CD4-positive, alpha-beta T cell treated with Interleukin-15 for 1 hour (primary cell): ENCODE results near the gene LPP.

Experiments used
- DNase-seq: peaks from one replicate; pipeline ENCODE4 v3.0.0-alpha.2; 2020

Gene LPP

DNA sequence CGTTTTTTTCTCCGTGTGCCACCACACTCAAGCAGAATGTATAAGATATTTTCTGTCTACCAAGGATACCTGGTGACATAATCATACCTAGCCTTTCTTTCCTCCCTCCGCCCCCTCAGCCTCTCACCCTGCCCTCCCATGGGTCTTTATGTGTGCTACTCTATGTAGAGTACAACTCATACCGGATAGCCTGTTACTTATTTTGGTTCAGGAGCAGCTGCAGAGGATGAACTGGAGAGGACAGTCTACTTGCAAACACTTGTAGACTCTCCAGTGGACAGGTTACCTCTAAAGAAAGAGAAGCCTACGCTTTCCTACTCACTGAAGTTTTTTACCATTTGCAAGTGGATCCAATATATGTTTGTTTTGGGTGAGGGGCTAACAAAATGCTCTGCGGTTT lies 671.9 kb downstream of the LPP start:
- no peak for DNase-seq

GRCh38 chr3:188826574-188826973 lies 672.6 kb downstream of the LPP start:
- no peak for DNase-seq

- DNase-seq: no peak
Observed at GRCh38 chr3:188827103-188827502, 673.1 kb downstream of the LPP start.

DNA sequence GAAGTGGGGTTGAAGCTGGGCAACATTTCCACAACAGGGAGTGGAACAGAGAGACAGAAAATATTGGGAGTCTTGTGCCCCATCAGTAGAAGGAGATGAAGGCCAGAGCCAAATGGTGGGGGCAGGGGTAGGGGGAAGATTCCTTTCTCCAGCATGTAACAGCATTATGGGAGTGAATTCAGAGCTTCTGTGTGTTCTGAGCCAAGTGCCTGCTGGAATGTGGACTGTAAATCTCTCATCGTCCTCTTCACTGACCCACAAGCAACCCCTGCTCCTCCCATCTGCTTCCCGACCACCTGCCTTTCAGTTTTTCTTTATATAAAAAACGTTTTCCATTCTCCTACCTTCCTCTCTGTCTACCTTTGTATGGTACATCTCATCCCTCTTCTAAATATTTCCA lies 673.6 kb downstream of the LPP start:
- DNase-seq: no peak

GRCh38 chr3:188829130-188829529 lies 675.2 kb downstream of the LPP start:
- DNase-seq: no peak

GRCh38 chr3:188829576-188829975 lies 675.6 kb downstream of the LPP start:
- no peak for DNase-seq

DNA sequence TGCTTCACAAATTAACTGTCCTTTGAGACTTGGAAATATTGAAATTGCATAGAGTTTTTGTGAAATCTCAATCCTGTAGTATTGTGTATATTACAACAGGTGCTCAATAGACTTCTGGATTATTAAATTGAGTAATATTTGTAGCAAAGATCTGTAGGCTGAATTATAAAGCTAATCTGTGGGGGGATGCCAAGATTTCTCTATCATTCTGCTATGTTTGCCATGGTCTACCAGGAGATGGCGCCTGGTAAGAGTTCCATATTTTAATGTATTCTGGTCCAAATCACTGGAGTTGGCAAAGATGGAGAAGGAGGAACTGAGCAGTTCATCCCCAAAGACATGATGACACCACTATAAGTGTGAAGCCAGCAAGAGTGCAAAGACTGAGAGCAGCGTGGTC lies 676.9 kb downstream of the LPP start:
- DNase-seq: peak; percentile 19

GRCh38 chr3:188832146-188832545 lies 678.2 kb downstream of the LPP start:
- no peak for DNase-seq

- DNase-seq: no peak
Observed at GRCh38 chr3:188832961-188833721, 679.2 kb downstream of the LPP start.

- no peak for DNase-seq
Observed at GRCh38 chr3:188834349-188834748, 680.4 kb downstream of the LPP start.

GRCh38 chr3:188839187-188839695 lies 685.3 kb downstream of the LPP start:
- DNase-seq: no peak

GRCh38 chr3:188840290-188840689 lies 686.3 kb downstream of the LPP start:
- no peak for DNase-seq

- no peak for DNase-seq
Observed at GRCh38 chr3:188841906-188842305, 687.9 kb downstream of the LPP start.

- no peak for DNase-seq
Observed at GRCh38 chr3:188842639-188843038, 688.7 kb downstream of the LPP start.

DNA sequence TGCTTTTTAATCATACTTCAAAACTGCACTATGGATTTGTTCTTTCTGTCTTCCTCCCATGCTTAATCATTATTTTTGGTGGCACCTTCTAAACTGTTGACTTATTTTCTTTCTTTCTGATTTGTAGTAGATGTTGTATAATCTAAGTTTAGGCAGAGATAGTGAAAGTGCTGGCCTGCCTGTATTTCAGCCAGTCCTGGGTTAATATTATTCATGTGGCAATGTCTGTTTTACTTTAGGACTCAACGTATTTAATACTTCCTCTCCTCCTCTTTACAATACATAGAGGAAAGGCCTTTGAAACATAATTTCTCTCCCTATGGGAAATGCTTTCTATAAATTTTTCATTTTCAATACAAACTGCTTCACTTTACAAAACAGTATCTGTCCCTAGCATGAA lies 690.1 kb downstream of the LPP start:
- no peak for DNase-seq

DNA sequence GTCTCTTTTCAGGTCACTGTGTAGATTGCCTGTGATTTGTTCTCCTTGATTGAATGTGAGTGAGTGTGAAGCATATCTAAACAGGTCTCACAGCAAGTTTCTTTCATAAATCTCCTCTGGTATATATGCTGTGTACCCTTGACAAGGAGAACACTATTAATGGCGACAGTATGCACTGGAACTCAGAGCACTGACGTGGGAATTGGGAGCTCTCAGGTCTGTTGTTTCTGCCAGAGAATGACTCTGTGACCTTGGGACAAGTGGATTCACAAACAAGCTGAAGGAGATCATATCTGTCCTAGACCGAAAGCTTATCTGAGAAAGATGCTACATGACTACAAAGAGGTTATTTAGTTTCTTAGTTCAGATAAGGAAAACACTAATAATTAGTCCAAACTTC lies 691.6 kb downstream of the LPP start:
- DNase-seq: no peak

GRCh38 chr3:188848947-188849346 lies 695.0 kb downstream of the LPP start:
- no peak for DNase-seq

DNA sequence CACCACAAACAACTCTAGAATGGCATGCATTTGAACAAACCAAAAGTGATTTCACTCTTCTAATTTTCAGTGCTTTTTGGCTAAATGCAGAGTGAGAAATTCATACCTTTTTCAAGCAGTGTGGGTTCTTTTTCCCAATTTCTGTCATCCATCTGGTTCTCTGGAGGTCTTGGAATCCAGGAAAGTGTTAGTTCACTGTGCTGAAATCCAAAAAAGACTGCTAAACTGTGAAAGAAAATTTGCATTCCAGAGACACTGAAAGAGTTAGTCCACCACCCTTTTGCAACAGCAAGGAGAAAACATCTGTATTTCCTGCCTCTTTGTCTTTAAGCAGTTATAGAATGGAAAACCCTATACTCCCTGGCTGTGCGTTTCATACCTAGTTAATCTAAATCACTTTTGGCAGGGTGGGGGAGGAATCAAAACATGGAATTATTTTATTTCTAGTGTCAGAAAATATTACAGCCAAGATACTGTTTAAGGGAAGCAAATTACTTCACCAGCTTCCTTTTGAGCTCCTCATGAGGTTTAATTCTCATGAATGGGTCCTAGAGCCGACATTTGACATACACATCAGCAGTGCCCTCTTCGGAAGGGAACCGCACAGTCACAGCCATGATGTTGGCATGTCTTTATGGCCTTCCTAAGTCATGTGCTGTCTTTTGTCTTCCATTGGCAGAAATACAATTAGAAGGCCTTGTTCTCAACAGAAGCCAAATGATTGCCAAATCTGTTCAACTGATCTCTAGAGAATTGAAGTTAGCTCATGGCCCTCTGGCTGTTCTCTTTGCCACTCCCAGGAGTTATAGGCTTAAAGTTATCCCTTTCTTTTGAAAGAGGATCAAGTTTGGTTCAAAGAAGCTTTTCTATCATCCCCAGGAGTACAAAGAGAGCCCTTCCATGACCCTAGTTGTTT lies 700.2 kb downstream of the LPP start:
- no peak for DNase-seq

DNA sequence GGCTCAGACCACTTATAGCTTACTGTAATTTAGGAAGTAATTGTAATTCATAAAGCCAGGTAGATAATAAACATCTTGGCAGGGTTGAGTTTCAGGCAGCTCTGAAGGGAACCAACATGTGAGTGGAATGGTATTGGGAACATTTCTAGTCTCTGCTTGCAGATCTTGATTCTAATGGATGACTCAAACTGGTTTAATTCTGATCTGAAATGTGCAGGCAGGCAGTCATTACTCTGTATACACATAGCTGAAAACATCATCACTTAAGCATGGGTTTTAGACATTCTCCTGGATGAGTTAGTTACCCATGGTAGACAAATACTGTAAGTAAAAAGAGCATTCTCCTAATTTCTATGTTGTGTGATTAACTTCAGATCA lies 700.8 kb downstream of the LPP start:
- DNase-seq: no peak

- no peak for DNase-seq
Observed at GRCh38 chr3:188855675-188856074, 701.7 kb downstream of the LPP start.

DNA sequence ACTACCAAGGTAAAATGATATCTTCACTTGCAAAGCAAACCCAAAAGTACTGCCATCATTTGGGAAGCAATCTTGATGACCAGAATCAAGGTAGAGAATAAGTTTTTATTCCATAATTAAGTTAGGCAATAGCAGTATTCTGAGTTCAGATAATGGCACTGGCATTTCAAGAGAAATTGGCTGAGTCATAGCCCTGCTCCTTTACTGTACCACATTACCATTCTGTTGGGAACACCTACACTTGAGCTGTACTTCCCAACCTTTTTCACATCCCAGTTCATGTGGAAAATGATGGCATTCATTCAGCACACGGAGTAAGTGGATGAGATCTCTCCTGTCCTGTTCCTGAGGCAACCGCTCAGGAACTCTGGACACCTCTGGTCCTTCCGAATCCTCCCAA lies 706.2 kb downstream of the LPP start:
- no peak for DNase-seq

DNA sequence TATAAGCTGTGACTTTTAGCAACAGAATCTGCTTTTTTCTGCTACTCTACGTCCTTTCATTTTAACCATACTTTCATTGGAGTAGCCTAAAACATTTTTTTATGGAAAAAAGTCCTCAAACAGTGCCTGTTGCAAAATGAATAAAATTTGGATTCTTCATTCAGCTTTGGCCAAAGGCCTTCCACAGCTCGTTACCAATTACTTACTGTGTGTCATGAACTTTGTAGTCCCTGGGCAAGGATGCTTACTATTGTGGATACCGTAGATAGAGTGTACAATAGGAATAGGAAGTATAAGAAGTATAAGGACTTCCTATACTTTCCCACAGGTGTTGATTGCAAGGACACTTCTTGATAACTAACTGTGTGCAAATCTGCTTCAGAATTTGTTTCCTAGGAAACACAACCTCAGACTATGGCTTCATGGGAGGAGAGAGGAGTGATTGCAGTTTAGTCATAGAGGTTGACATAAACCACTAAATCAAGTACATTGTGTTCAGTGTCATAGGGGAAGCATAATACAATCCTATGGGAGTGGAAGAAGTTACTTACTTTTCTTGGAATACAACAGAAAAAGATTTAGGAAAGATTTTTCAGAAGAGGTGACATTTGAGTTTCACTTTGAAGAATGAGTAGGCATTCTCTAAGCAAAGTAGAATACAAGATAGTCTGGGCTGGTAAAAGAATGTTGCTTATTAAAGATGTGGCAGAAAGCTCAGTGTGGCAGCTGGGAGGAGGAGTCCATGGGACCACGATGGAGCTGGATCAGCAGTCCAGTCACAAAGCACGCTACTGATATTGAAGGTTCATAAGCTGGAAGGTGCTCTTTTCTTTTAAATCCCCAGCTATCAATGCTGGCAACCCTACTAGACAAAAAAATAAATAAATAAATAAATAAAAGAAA lies 708.1 kb downstream of the LPP start:
- no peak for DNase-seq

DNA sequence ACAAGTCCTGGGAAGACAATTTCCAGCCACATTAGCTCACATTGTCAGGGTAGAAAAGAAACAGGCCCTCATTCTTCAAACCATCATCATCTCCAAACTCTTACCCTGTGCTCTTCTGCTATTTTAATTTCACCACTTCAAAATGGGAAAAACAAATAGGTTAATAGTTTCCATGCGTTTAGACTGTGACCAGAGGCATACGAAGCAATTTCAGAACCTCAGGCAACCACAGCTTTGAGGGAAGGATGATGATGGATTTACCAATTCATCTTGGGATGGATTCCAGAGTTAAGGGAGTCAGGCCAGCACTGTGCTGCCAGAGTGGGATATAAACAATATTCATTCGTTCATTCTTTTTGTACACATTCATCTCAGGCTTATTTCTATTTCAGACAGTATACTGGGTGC lies 710.0 kb downstream of the LPP start:
- no peak for DNase-seq
